HG03442 (cell line): Measurements from ENCODE around the gene OR2H1.

Experiments used
- ATAC-seq: cut with Tn5 transposase; IDR thresholded peaks from one replicate; pipeline ENCODE4 v1.9.1; 2021; ENCODE audit warnings: mild to moderate bottlenecking, moderate library complexity; ENCODE audit not compliant: unreplicated experiment

OR2H1 gene

DNA sequence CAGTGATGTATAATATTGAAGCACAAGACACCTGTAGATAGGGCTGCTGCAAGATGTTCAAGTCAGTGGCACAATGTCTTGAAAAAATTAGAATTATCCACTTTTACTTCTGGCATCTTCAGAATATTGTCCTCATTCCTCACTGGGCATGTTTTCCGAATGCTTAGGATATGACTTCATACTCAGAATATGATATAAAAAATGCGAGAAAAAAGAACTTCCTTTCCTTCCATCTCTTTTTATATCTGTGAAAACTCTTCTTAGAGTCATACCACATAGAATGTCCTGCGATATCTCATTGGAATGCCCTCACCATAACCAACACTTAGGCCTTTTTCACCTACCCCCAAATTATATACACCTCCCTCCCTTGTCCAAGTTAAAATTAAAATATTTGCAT is 26.2 kb downstream of the OR2H1 start:
- no peak for ATAC-seq

- ATAC-seq: no peak
Measured at GRCh38 chr6:29483735-29484134, 26.8 kb downstream of the OR2H1 start.

DNA sequence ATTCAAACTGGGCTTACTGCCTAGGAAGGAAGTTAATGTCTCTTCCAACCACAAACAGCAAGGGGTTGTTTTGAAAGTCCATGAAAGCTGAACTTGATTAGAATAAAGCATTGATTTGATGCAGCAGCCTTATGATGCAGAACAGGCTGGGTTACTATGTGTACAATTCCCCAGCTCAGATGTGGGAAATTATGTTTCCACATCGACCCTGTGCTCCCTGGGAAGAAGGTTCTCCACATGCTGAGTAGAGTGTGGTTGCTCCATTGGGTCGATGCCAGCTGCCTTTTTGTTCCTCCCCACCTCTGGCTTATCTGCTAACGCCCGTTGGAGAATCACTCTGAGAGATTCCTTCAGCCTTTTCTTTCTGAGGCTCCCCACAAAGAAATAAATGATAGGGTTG is 29.6 kb downstream of the OR2H1 start:
- ATAC-seq: no peak

DNA sequence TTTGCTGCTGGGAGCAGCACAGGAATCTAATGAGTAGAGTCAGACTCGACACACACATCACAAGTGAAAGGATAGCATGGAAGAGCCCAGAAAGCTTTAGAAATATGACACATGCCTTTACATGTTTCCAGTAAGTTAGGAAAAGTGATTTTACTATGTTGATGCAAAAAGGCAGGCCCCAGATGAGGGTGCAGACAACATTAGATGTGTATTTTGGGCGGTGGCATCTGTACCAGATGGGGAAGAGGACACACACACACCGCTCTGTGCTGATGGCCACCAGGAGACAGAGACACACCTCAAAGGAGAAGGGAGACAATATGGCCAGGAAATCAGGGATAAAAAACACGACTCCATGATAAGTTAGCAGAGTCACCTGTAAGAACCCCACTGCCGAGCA is 30.2 kb downstream of the OR2H1 start:
- no peak for ATAC-seq

GRCh38 chr6:29487660-29488059 is 30.7 kb downstream of the OR2H1 start, which contains the start of gene MAS1L:
MAS1L (minus strand) TSS chr6:29487956; CDS start chr6:29487902, 54 bp downstream.
- no peak for ATAC-seq

- ATAC-seq: no peak
Measured at GRCh38 chr6:29488874-29489273, 31.9 kb downstream of the OR2H1 start.

- ATAC-seq: no peak
Measured at GRCh38 chr6:29489286-29489685, 32.3 kb downstream of the OR2H1 start.

GRCh38 chr6:29490055-29490454 is 33.1 kb downstream of the OR2H1 start:
- ATAC-seq: no peak

DNA sequence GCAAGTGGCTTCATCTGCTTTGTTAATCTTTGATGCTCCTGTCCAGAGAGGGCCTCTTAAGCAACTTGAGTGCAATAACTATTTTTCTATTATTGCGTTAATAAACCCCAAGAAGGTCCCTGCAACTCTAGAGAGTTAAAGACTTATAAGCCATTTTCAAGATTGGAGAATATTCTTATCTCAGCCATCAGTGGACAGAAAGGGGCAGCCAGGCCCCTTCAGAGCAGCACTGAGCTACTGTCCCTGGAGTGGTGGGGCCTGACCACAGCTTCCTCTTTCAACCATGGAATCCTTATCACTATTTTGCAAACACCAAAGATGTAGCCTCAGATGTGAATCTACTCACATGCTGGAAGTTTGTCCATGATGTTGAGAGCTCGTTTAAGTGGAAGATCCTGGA is 33.6 kb downstream of the OR2H1 start:
- no peak for ATAC-seq

DNA sequence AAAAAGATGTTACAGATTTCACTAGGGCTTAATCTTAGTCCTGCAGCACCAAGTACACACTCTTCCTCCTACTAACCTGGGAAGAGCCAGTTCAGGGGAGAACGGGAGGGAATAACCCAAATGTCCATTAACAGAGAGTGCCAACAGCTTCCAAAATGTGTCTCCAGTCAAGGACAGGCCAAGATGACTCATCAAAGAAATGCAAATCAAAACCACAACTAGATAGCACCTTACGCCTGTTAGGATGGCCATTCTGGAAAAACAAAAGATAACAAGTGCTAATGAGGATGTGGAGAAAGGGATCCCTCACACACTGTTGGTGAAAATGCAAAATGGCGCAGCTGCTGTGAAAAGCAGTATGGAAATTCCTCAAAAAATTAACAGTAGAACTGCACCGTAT is 34.6 kb downstream of the OR2H1 start:
- ATAC-seq: no peak

GRCh38 chr6:29493261-29493660 is 36.3 kb downstream of the OR2H1 start:
- no peak for ATAC-seq

GRCh38 chr6:29494131-29494530 is 37.2 kb downstream of the OR2H1 start:
- no peak for ATAC-seq

- no peak for ATAC-seq
Measured at GRCh38 chr6:29495571-29495970, 38.6 kb downstream of the OR2H1 start.

- ATAC-seq: no peak
Measured at GRCh38 chr6:29496961-29497360, 40.0 kb downstream of the OR2H1 start.

DNA sequence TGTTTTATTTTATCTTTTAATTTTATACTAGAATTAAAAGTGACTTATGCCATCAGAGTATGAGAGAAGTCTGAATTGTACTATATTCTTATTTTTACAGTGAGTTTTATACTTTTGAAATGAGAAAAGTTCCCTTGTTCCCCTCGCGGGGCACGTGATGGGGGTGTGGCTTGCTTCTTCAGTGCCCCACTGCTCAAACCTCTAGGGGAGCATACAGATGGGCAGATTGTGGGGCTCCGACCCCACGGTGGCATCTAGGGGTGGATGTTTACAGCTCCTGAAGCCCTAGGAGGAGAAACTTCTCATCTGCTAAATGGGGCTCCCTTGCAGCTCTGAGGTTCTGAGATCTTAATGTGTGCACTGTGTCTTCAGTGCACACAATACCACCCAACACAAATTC is 42.7 kb downstream of the OR2H1 start:
- ATAC-seq: no peak

DNA sequence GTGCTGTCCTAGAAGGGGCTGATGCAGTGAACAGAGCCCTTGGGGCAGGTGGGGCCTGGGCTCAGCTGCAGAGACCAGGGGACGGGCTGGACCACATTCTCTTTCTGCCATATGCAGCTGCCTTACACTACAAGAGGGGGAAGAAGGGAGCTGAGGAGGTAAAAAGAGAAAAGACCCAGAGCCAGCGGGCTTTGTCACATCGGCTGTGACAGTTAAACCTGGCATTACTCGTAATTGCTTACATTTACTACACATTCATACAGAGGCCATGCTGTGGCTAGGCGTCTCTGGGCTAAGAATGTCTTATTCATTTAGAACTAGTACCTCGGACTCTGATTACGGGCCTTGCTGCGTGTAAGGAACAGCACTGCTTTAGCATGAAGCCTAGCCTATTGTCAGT is 43.6 kb downstream of the OR2H1 start:
- no peak for ATAC-seq

- no peak for ATAC-seq
Measured at GRCh38 chr6:29501106-29501505, 44.2 kb downstream of the OR2H1 start.

DNA sequence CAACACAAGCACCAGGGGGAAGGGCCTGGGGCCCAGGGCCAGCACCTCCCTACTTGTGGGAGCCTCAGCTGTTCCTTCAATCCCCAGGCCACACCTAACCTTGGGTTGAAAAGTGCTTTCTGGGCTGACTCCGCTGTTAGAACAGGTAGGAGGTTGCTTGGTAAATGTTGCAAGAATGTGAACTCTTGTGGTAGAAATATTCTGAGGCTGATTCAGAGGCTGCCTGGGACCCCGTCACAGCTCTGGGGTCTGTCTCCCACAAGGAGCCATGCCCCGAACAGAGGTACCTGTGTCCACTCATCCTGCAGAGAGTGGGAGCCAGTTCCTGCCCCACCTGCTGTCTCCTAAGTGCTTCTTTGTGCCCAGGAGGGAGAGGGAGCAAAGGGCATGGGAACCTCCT is 45.2 kb downstream of the OR2H1 start:
- ATAC-seq: no peak

- no peak for ATAC-seq
Measured at GRCh38 chr6:29502597-29502996, 45.6 kb downstream of the OR2H1 start.

GRCh38 chr6:29504961-29505360 is 48.0 kb downstream of the OR2H1 start:
- no peak for ATAC-seq

DNA sequence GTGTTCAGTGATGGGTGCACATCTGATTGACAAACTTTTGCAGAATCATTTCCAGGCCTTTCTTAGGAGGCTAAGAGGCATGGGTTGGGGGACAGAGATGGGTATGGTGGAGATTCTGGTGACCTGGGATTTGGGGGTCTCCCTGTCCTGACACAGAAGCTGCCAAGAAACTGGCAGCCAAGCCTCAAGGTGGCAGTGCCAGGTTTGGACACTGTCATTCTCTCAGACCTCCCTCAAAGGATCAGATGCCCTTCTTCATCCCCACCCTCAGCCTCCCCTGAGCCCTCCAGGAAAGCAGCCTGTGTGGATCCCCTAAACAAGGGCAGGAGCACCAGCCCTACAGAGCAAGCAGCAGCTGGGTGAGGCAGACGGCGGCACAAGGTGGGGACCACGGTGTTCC is 48.9 kb downstream of the OR2H1 start:
- no peak for ATAC-seq

GRCh38 chr6:29506446-29507067 is 49.6 kb downstream of the OR2H1 start:
- ATAC-seq: no peak

DNA sequence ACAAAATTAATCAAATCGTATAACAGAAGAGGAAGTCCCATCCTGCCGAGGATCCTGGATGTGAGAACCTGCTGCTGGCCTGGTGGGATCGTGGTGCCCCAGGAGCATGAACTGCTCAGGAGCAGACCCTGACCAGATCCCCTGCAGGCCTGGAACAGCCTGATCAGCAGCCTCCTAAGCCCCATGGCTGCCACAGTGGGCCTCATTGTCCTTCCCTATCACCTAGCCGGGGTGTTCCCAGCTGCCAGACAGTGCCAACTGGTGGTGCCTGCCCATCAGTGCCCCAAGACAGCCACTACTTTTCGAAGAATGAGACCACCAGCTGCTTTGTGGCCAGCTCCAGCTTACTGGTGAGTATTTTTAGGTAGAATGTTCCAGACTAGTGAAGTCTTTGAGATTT is 50.4 kb downstream of the OR2H1 start:
- no peak for ATAC-seq
